Transverse colon (tissue), 4 donors: Measurements from ENCODE around the gene COL8A1. TPM values are rescaled to one million over a fixed set of nuclear protein-coding genes. Genes with fewer than 3 reads are reported as not detected.

Source experiments
- DNase-seq: peaks from one replicate; pipeline ENCODE4 v3.0.0-alpha.2; 2019
- H3K27ac ChIP-seq, 4 donors: fragments of 200-600 bp; sonication (generic); 2 replicates each; pipeline ENCODE4 v1.5.1; 2016 to 2018; ENCODE audit warnings: inconsistent platforms in 4 of 4
- H3K27me3 ChIP-seq: fragments of 200-600 bp; sonication (generic); 2 replicates; pipeline ENCODE4 v1.5.1; 2017; ENCODE audit warnings: inconsistent platforms
- H3K36me3 ChIP-seq, 4 donors: fragments of 200-600 bp; sonication (generic); 2 replicates each; pipeline ENCODE4 v1.5.1; 2017 to 2019; ENCODE audit warnings: inconsistent platforms in 4 of 4
- H3K4me1 ChIP-seq, 4 donors: fragments of 200-600 bp; sonication (generic); 2 replicates each; pipeline ENCODE4 v1.5.1; 2017 to 2020; ENCODE audit warnings: inconsistent platforms in 4 of 4
- H3K4me3 ChIP-seq, 4 donors: fragments of 200-600 bp; sonication (generic); 1 replicate in 1 of 4; 2 replicates in 3 of 4; pipeline versions ENCODE4 v1.5.1 to v1.6.1; 2017 to 2019; ENCODE audit warnings: inconsistent platforms in 4 of 4
- H3K9me3 ChIP-seq, 2 donors: fragments of 200-600 bp; sonication (generic); 2 replicates each; pipeline ENCODE4 v1.5.1; 2017 to 2019; ENCODE audit warnings: inconsistent platforms in 2 of 2
- CTCF ChIP-seq, 5 experiments: fragments of 200-600 bp in 3 of 5; fragments of 450-650 bp in 2 of 5; sonication (generic) in 3 of 5; IDR thresholded peaks; 1 replicate in 2 of 5; 2 replicates in 3 of 5; pipeline ENCODE4 v1.5.1; 2016 to 2017; ENCODE audit warnings: antibody characterized with exemption in 5 of 5, inconsistent platforms in 3 of 5, mild to moderate bottlenecking in 2 of 5, moderate library complexity in 1 of 5
- EP300 ChIP-seq: sonication (generic); formaldehyde crosslinking; IDR thresholded peaks from one replicate; pipeline ENCODE4 v1.6.1; 2017; ENCODE audit warnings: antibody characterized with exemption, low read depth
- POLR2A ChIP-seq: fragments of 450-650 bp; IDR thresholded peaks from one replicate; pipeline ENCODE4 v1.6.1; 2016; ENCODE audit warnings: antibody characterized with exemption, mild to moderate bottlenecking, moderate library complexity
- POLR2AphosphoS5 ChIP-seq, 3 donors: sonication (generic); formaldehyde crosslinking; IDR thresholded peaks; one replicate each; pipeline ENCODE4 v1.6.1; 2016; ENCODE audit warnings: antibody characterized with exemption in 3 of 3
- WGBS, 2 donors: methylation state at CpG; one replicate each; pipeline ENCODE4 v1.1.5; 2018; ENCODE audit warnings: low coverage in 1 of 2; 5-methylcytosine and 5-hydroxymethylcytosine counted together
- in situ Hi-C, 4 donors: fragments of 200-750 bp; cut with MboI; loops; one replicate each; pipeline versions ENCODE4 v1.15.0 to v1.15.1; 2017; ENCODE audit warnings: low sequenced_read_pairs in 3 of 4, low pct_ligation_motif_present in 1 of 4, low pct_unique_long_range_greater_than_20kb in 1 of 4
- intact Hi-C: fragments of 100-400 bp; cut with DNase I; formaldehyde crosslinking; loops from one replicate; pipeline ENCODE4 v1.15.1; 2023; ENCODE audit warnings: low total_unique reads
- total RNA-seq, 4 donors: library from RNA; depleted of rRNA; stranded (reverse); fragments of >200 nt; gene quantifications; one replicate each; pipeline ENCODE4 v1.1.0, GENCODE V29; 2016

The COL8A1 gene
- total RNA-seq, 4 donors from 2014 or later = 1.5 to 10.5 (median 3.7) TPM

- in situ Hi-C loops = loop anchor here in 2 of 4 donors (25.0 kb wide), 1 partner anchor 752 kb away; no protein-coding TSS in a partner anchor
These were observed 126.0 kb downstream of the COL8A1 start for GRCh38 chr3:99764377-99764776.

GRCh38 chr3:99765042-99765942, 126.9 kb downstream of the COL8A1 start:
- in situ Hi-C loops (loop anchor here in 2 of 4 donors (25.0 kb wide), 1 partner anchor 753 kb away; no protein-coding TSS in a partner anchor), intact Hi-C loops (no loop called here)
- no peak for DNase-seq
- Histone ChIP-seq H3K27me3 (no peaks in the 10 kb centered on the region), H3K4me1 (no peaks in the 10 kb centered on the region), H3K36me3 (no peaks in the 10 kb centered on the region), H3K9me3 (no peaks in the 10 kb centered on the region), H3K4me3 (no peak overlapping the region), H3K27ac (no peak overlapping the region)
- WGBS, 2 donors = 60 to 63% methylated on average over 2 of the region's 2 CpGs
- no peak for TF ChIP-seq EP300
- no peak for TF ChIP-seq POLR2AphosphoS5 (IDR thresholded peaks at IDR 0.05)
- TF ChIP-seq POLR2A = no peak

More at GRCh38 chr3:99764377-99764776, 126.0 kb downstream of the COL8A1 start:
- Histone ChIP-seq H3K4me1 (no peaks in the 10 kb centered on the region), H3K27ac (no peak overlapping the region), H3K9me3 (no peaks in the 10 kb centered on the region), H3K27me3 (no peaks in the 10 kb centered on the region), H3K36me3 (no peaks in the 10 kb centered on the region), H3K4me3 (no peak overlapping the region)
- WGBS, 2 donors = 83 to 100% methylated on average over 4 to 5 of the region's 5 CpGs
- TF ChIP-seq CTCF (IDR thresholded peaks at IDR 0.05) (no peak), POLR2A (no peak), POLR2AphosphoS5 (IDR thresholded peaks at IDR 0.05) (no peak), EP300 (no peak)
- DNase-seq = no peak
- intact Hi-C loops = no loop called here

GRCh38 chr3:99767291-99767690, 128.9 kb downstream of the COL8A1 start:
- no peaks in the 10 kb centered on the region for H3K9me3 ChIP-seq
- intact Hi-C loops (no loop called here), in situ Hi-C loops (loop anchor here in 2 of 4 donors (25.0 kb wide), 1 partner anchor 755 kb away; no protein-coding TSS in a partner anchor)
- no peaks in the 10 kb centered on the region for H3K36me3 ChIP-seq
- H3K4me3 ChIP-seq = no peak overlapping the region
- no peaks in the 10 kb centered on the region for H3K4me1 ChIP-seq
- H3K27me3 ChIP-seq = no peaks in the 10 kb centered on the region
- WGBS, 2 donors = 72 to 79% methylated on average over 2 of the region's 2 CpGs
- H3K27ac ChIP-seq = no peak overlapping the region
- DNase-seq = no peak
- TF ChIP-seq EP300 (no peak), POLR2AphosphoS5 (IDR thresholded peaks at IDR 0.05) (no peak), CTCF (IDR thresholded peaks at IDR 0.05) (no peak), POLR2A (no peak)

- H3K27me3 ChIP-seq = no peaks in the 10 kb centered on the region
- no peak for DNase-seq
- H3K4me1 ChIP-seq = no peaks in the 10 kb centered on the region
- TF ChIP-seq POLR2AphosphoS5 (IDR thresholded peaks at IDR 0.05) = no peak
- TF ChIP-seq EP300 = no peak
- TF ChIP-seq CTCF (IDR thresholded peaks at IDR 0.05) = no peak
- no peak for TF ChIP-seq POLR2A
- WGBS, 2 donors = 80 to 91% methylated on average over 1 of the region's 1 CpG
- intact Hi-C loops = no loop called here
- no peak overlapping the region for H3K27ac ChIP-seq
- H3K9me3 ChIP-seq = no peaks in the 10 kb centered on the region
- no peak overlapping the region for H3K4me3 ChIP-seq
- in situ Hi-C loops = loop anchor here in 2 of 4 donors (25.0 kb wide), 1 partner anchor 756 kb away; no protein-coding TSS in a partner anchor
- H3K36me3 ChIP-seq = no peaks in the 10 kb centered on the region
These were observed 129.7 kb downstream of the COL8A1 start for GRCh38 chr3:99768126-99768525.
